Kidney epithelial cell (primary cell): ENCODE measurements around the gene THEM5. TPM values are rescaled to one million over a fixed set of nuclear protein-coding genes. Genes with fewer than 3 reads are reported as not detected.

Source experiments
- DNase-seq: peaks from one replicate; pipeline ENCODE4 v3.0.0-alpha.2; 2010; ENCODE audit warnings: low read depth
- H3K27me3 ChIP-seq: 2 replicates; pipeline ENCODE4 v1.6.0; 2011; ENCODE audit warnings: low read length; ENCODE audit not compliant: control insufficient read depth, insufficient read depth
- H3K36me3 ChIP-seq: 2 replicates; pipeline ENCODE4 v1.5.1; 2011; ENCODE audit warnings: low read length; ENCODE audit not compliant: control insufficient read depth, insufficient read depth
- H3K4me3 ChIP-seq: 2 replicates; pipeline ENCODE4 v1.5.1; 2011; ENCODE audit warnings: low read depth, mild to moderate bottlenecking, control low read depth, low read length
- CTCF ChIP-seq: IDR thresholded peaks from 2 replicates; pipeline ENCODE4 v1.5.1; 2011; ENCODE audit warnings: mild to moderate bottlenecking, moderate library complexity, low read length, control low read depth, inconsistent platforms; ENCODE audit not compliant: insufficient read depth, poor library complexity, severe bottlenecking
- total RNA-seq: library from RNA; depleted of rRNA; stranded (reverse); fragments of >200 nt; gene quantifications from 2 replicates; pipeline ENCODE4 v1.2.3, GENCODE V29; 2015

Gene THEM5
- total RNA-seq, 1 donor from 2014 or later, result not detected

DNA sequence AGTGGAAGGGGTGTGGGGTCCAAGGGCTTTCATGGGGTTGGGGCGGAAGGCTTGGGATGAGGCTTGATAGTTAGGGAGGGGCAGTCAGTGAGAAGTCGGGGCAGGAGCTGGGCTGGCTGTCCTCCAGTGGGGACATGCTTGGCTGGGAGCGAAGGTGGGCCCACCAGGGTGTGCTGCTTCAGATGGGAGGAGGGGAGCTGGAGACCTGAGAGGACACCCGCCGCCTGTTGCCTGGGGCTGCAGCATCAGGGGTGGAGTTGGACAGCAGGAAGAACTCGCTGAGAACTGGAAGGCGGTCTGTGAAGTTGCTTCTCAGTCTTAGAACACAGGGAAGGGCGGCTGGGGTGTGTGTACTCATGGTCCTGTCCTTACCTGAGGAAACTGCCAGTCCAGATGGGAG, 1.6 kb downstream of the THEM5 start:
- no peak for TF ChIP-seq CTCF
- no peak for DNase-seq
- no peaks in the 10 kb centered on the region for H3K36me3 ChIP-seq
- H3K4me3 ChIP-seq, result no peak overlapping the region
- peaks cover 7% of the 10 kb centered on the region for H3K27me3 ChIP-seq

GRCh38 chr1:151849871-151850270, 3.6 kb downstream of the THEM5 start:
- Histone ChIP-seq H3K4me3 (no peak overlapping the region), H3K36me3 (no peaks in the 10 kb centered on the region), H3K27me3 (peaks cover 7% of the 10 kb centered on the region)
- no peak for DNase-seq
- TF ChIP-seq CTCF, result no peak

DNA sequence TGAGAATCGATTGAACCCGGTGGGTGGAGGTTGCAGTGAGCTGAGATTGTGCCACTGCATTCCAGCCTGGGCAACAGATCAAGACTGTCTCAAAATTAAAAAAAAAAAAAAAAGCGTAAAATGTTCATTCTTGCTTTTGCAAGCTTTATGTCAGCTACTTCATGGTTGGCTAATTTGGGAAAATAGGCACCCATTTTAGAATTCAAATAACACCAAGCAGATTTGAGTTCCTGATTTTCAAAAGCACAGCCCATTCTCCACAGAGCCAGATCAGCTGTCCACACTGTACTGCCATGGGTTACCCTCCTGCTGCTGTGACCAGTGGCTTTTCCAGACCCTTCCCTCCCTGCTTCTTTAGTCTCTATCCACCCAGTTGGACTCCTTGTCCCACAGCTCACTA, 4.4 kb downstream of the THEM5 start:
- DNase-seq, result no peak
- Histone ChIP-seq H3K4me3 (no peak overlapping the region), H3K27me3 (peaks cover 7% of the 10 kb centered on the region), H3K36me3 (no peaks in the 10 kb centered on the region)
- no peak for TF ChIP-seq CTCF

GRCh38 chr1:151847867-151848596, 5.5 kb downstream of the THEM5 start:
- no peaks in the 10 kb centered on the region for H3K36me3 ChIP-seq
- no peak overlapping the region for H3K4me3 ChIP-seq
- DNase-seq, result no peak
- peaks cover 7% of the 10 kb centered on the region for H3K27me3 ChIP-seq
- TF ChIP-seq CTCF, result no peak

- DNase-seq, result no peak
- no peak for TF ChIP-seq CTCF
Observed at GRCh38 chr1:151846686-151847237, 6.8 kb downstream of the THEM5 start.

More at GRCh38 chr1:151846686-151847237, 6.8 kb downstream of the THEM5 start:
- Histone ChIP-seq H3K27me3 (peaks cover 2% of the 10 kb centered on the region), H3K36me3 (no peaks in the 10 kb centered on the region), H3K4me3 (no peak overlapping the region)
